ENCODE measurements around the gene SLC7A6. TPM values are rescaled to one million over a fixed set of nuclear protein-coding genes. Genes with fewer than 3 reads are reported as not detected.

SLC7A6 gene
- total and polyA plus RNA-seq, 2 of the 13 experiments (the other 11 are each of a cell fraction or from before 2014, with no cell fraction given) = 35.8 to 70.8 TPM

- TF ChIP-seq NAIF1 (CRISPR knock-in tag; IDR thresholded peaks at IDR 0.05; ENCODE audit: borderline replicate concordance) (peak; percentile 90), ZFP91 (CRISPR knock-in tag; IDR thresholded peaks at IDR 0.05; ENCODE audit: borderline replicate concordance) (peak; percentile 98), AHR (CRISPR knock-in tag; IDR thresholded peaks at IDR 0.05) (peak; percentile 99), SRSF9 (IDR thresholded peaks at IDR 0.05; ENCODE audit: borderline replicate concordance, insufficient read depth, low read depth, low read length, poor library complexity, severe bottlenecking) (no peak), GATAD1 (CRISPR knock-in tag; IDR thresholded peaks at IDR 0.05) (peak; percentile 99), ZNF770 (CRISPR knock-in tag; IDR thresholded peaks at IDR 0.05) (peak; percentile 76), TMF1 (CRISPR knock-in tag; IDR thresholded peaks at IDR 0.05; ENCODE audit: low read depth) (peak; percentile 100), ARNTL (CRISPR knock-in tag; IDR thresholded peaks at IDR 0.05) (peak; percentile 95), MTA3 (CRISPR knock-in tag; IDR thresholded peaks at IDR 0.05) (no peak), EHMT2 (IDR thresholded peaks at IDR 0.05; ENCODE audit: borderline replicate concordance, low read depth, low read length) (no peak), MZF1 (CRISPR knock-in tag; IDR thresholded peaks at IDR 0.05; ENCODE audit: borderline replicate concordance) (peak; percentile 94), GPBP1L1 (CRISPR knock-in tag; IDR thresholded peaks at IDR 0.05) (no peak), ZBTB40 (IDR thresholded peaks at IDR 0.05) (no peak), ZBTB40 (CRISPR knock-in tag; IDR thresholded peaks at IDR 0.05) (peak; percentile 97)
These were observed 46.6 kb downstream of the SLC7A6 start, which contains the start of the genes PRMT7 and SLC7A6OS (continued) for GRCh38 chr16:68310774-68311511.
